Uterus (tissue), 4 donors: ENCODE data around the gene VCX2. TPM values are rescaled to one million over a fixed set of nuclear protein-coding genes. Genes with fewer than 3 reads are reported as not detected.
"Not testable (repeated sequence)": the region's sequence is repeated elsewhere in the genome, so short reads cannot be mapped to it uniquely, and the experiment has no call there.

ENCODE experiments used
- DNase-seq, 2 donors: peaks; one replicate each; pipeline ENCODE4 v3.0.0-alpha.2; 2019 to 2020
- H3K27ac ChIP-seq, 2 donors: fragments of 200-600 bp; sonication (generic); 1 replicate in 1 of 2; 2 replicates in 1 of 2; pipeline ENCODE4 v1.5.1; 2016 to 2018
- H3K27me3 ChIP-seq, 2 donors: fragments of 200-600 bp; sonication (generic); one replicate each; pipeline ENCODE4 v1.5.1; 2018 to 2019; ENCODE audit warnings: control low read depth in 1 of 2
- H3K36me3 ChIP-seq, 2 donors: fragments of 200-600 bp; sonication (generic); one replicate each; pipeline ENCODE4 v1.5.1; 2019; ENCODE audit warnings: control low read depth in 1 of 2
- H3K4me1 ChIP-seq, 2 donors: fragments of 200-600 bp; sonication (generic); one replicate each; pipeline ENCODE4 v1.5.1; 2018 to 2019; ENCODE audit warnings: control low read depth in 1 of 2
- H3K4me3 ChIP-seq, 2 donors: fragments of 200-600 bp; sonication (generic); 1 replicate in 1 of 2; 2 replicates in 1 of 2; pipeline ENCODE4 v1.5.1; 2018 to 2019; ENCODE audit warnings: mild to moderate bottlenecking in 1 of 2
- H3K9me3 ChIP-seq, 2 donors: fragments of 200-600 bp; sonication (generic); one replicate each; pipeline ENCODE4 v1.5.1; 2019; ENCODE audit warnings: control low read depth in 1 of 2
- POLR2A ChIP-seq, 2 donors: fragments of 450-650 bp; IDR thresholded peaks; one replicate each; pipeline ENCODE4 v1.6.1; 2016; ENCODE audit warnings: antibody characterized with exemption in 2 of 2, mild to moderate bottlenecking in 1 of 2, moderate library complexity in 1 of 2
- intact Hi-C: fragments of 100-400 bp; cut with DNase I; formaldehyde crosslinking; loops from one replicate; pipeline ENCODE4 v1.15.1; 2023; ENCODE audit warnings: low total_unique reads
- total RNA-seq, 4 donors: library from RNA; depleted of rRNA in 3 of 4; stranded (reverse); fragments of >200 nt in 3 of 4; gene quantifications; one replicate each; pipeline versions ENCODE4 v1.1.0 to v1.2.4, GENCODE V29; 2014 to 2023
- TF ChIP-seq, protein P1 (sequence below), 4 experiments: fragments of 200-600 bp in 2 of 4; fragments of 450-650 bp in 2 of 4; sonication (generic) in 2 of 4; IDR thresholded peaks; one replicate each; pipeline ENCODE4 v1.5.1; 2016 to 2019; ENCODE audit warnings: antibody characterized with exemption in 4 of 4, mild to moderate bottlenecking in 2 of 4, moderate library complexity in 1 of 4
- donor health status: DM: yes; HTN: yes; CAD: no.

VCX2 gene
- not detected for total RNA-seq

DNA sequence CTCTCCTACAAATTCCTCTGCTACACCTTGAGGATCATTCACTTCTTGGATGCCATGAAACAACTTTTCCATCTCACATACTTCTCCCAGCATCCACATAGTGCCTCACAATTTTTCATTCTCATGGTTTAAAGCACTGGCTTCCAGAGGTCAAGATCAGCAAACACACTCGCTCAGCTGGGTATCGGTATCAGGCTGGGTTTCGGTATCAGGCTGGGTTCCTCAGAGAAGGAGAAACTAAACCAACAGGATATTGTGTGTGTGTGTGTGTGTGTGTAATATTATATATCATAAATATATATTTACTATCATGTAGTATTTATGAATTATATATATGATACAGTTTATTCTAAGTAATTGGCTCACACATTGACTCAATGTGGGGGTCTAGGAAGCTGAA, at the start of gene VCX2:
VCX2 (minus strand) TSS at position 99 of the 400 bp plus-strand sequence. CDS start 624 bp downstream, outside the sequence.
- H3K27ac ChIP-seq, DNase-seq, H3K9me3 ChIP-seq, H3K36me3 ChIP-seq, H3K4me3 ChIP-seq, intact Hi-C loops, H3K4me1 ChIP-seq, H3K27me3 ChIP-seq: not testable (repeated sequence)

DNA sequence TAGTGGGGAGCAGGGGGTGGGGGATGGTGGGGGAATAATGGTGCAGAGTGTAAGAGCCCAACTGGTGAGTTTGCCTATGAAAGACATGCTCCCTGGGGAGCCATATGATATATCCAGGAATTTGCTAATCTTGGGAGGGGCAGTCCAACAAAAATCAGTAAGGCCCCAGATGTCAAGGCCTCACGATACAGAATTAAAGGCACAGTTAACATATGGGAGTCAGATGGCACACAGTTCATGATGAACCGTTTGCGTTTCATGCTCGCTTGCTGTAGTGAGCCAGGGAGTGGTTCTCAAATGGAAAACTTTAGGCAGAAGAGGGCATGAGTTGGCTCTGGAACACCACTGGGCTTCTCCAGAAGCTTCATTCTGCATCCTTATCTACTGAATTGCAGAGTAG, 33.9 kb upstream of the VCX2 start:
- intact Hi-C loops, result no loop called here
- H3K9me3 ChIP-seq, result no peaks in the 10 kb centered on the region
- no peak overlapping the region for H3K4me3 ChIP-seq
- no peaks in the 10 kb centered on the region for H3K27me3 ChIP-seq
- H3K36me3 ChIP-seq, result no peaks in the 10 kb centered on the region
- no peak overlapping the region for H3K27ac ChIP-seq
- no peaks in the 10 kb centered on the region for H3K4me1 ChIP-seq
- TF ChIP-seq POLR2A (IDR thresholded peaks at IDR 0.05), result no peak
- TF ChIP-seq, protein P1, sequence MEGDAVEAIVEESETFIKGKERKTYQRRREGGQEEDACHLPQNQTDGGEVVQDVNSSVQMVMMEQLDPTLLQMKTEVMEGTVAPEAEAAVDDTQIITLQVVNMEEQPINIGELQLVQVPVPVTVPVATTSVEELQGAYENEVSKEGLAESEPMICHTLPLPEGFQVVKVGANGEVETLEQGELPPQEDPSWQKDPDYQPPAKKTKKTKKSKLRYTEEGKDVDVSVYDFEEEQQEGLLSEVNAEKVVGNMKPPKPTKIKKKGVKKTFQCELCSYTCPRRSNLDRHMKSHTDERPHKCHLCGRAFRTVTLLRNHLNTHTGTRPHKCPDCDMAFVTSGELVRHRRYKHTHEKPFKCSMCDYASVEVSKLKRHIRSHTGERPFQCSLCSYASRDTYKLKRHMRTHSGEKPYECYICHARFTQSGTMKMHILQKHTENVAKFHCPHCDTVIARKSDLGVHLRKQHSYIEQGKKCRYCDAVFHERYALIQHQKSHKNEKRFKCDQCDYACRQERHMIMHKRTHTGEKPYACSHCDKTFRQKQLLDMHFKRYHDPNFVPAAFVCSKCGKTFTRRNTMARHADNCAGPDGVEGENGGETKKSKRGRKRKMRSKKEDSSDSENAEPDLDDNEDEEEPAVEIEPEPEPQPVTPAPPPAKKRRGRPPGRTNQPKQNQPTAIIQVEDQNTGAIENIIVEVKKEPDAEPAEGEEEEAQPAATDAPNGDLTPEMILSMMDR (IDR thresholded peaks at IDR 0.05), result no peak
- DNase-seq, result no peak

DNA sequence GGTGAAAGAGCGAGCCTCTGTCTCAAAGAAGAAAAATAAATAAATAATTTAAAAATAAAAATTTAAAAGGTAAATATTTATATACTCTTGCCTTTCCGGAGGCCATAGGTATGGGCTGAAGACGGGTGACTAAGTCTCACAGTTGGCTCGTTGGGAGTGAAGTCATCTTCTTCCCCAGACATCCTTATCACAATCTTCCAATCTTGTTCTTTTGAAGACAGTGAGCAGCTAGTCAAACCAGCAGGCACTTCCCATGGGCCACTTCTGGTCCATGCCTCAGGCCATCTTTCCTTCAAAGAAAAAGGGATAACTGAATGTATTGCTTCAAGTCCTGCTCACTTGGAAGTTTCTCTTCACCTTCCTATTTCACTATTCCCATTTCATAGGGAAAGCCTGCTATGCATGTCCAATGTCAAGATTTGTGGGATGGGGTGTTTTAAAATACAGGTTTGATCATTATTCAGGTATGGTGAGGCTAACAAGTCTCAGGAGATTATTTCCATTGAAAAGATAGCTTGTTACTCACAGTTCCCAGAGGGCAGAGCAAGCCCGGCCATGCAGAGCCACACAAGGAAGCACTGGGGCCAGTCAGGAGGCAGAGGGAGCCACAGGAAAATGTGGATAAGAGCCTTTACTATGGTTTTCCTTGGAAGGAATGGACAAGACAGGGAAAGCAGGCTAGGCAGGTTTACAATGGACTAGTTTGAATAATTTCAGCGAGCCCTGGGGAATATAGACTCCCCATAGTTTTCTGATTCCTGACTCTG, 33.3 kb upstream of the VCX2 start:
- no peak for DNase-seq
- TF ChIP-seq POLR2A (IDR thresholded peaks at IDR 0.05), result no peak
- TF ChIP-seq, protein P1 (IDR thresholded peaks at IDR 0.05), result no peak
- intact Hi-C loops, result no loop called here
- Histone ChIP-seq H3K9me3 (no peaks in the 10 kb centered on the region), H3K27me3 (no peaks in the 10 kb centered on the region), H3K4me1 (no peaks in the 10 kb centered on the region), H3K27ac (no peak overlapping the region), H3K36me3 (no peaks in the 10 kb centered on the region), H3K4me3 (no peak overlapping the region)

DNA sequence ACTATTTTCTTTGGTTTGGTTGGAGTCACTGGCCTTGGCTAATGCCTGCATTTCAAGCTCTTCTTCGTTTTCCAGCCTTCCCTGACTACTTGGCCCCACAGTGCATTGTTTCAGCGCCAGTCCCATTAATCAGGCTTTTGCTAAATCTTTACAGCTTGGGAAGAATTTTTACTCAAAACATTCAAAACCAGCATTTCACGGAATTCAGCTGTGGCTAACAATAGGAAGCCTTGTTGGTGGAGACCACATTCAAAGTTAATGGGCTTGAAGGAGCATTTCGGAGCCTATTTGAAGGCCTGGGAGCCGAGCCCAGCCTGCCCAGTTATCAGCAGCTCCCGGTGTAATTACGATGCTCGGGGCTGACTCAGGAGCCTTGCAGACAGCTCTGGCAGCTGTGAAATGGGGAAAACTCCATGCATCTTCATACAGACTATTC, 30.8 kb upstream of the VCX2 start:
- Histone ChIP-seq H3K27me3 (no peaks in the 10 kb centered on the region), H3K4me1 (no peaks in the 10 kb centered on the region), H3K9me3 (no peaks in the 10 kb centered on the region), H3K4me3 (no peak overlapping the region), H3K36me3 (no peaks in the 10 kb centered on the region), H3K27ac (no peak overlapping the region)
- intact Hi-C loops, result no loop called here
- no peak for TF ChIP-seq POLR2A (IDR thresholded peaks at IDR 0.05)
- TF ChIP-seq, protein P1 (IDR thresholded peaks at IDR 0.05), result no peak
- DNase-seq, result no peak

DNA sequence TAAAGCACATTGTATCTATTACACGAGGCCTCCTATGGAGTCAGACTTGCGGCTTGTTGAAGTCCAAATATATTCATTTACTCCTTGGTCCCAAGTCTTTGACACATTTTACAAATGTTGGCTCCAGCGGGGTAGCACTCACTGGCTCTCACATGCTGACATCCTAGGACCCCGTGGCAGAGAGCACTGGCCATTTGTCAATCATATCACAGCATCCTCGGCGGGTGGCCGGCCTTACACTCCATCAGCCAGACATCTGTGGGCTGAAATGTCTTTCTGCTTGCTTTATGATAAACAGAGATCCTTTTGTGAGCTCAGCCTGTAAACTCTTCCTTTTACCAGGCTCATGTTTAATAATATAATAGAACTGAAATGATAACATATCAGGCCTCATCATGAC, 25.7 kb upstream of the VCX2 start:
- no peaks in the 10 kb centered on the region for H3K9me3 ChIP-seq
- H3K27ac ChIP-seq, result no peak overlapping the region
- TF ChIP-seq, protein P1 (IDR thresholded peaks at IDR 0.05), result no peak
- no peak for TF ChIP-seq POLR2A (IDR thresholded peaks at IDR 0.05)
- H3K4me1 ChIP-seq, result no peaks in the 10 kb centered on the region
- intact Hi-C loops, result no loop called here
- H3K27me3 ChIP-seq, result no peaks in the 10 kb centered on the region
- no peaks in the 10 kb centered on the region for H3K36me3 ChIP-seq
- DNase-seq, result no peak
- H3K4me3 ChIP-seq, result no peak overlapping the region
